ENCODE measurements around the gene TPPP.

The TPPP gene

DNA sequence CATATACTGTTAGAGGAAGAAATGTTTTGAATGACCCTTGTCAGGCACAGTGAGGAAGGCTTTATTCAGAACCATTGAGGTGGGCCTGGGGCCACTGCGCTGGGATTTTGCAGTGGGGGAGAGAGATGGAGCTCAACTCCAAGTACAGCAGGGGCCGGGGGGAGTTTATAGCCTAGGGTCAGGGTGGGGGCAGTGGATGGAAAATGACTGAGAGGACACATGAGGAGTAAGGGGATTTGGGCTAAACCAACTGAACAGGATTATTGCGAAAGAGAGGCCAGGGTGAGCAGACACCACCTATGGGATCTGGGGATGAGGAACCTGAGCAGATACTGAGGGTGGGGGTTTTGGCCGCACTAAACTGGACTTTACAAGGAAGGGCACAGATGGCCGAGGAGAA lies 74.7 kb downstream of the TPPP start:
- peaks cover 16% of the 10 kb centered on the region for H3K4me1 ChIP-seq (ENCODE audit: insufficient read depth, low read length, poor library complexity, severe bottlenecking)
- no peak overlapping the region for H3K4me3 ChIP-seq (ENCODE audit: low read length, poor library complexity, severe bottlenecking)
- no peaks in the 10 kb centered on the region for H3K27me3 ChIP-seq (ENCODE audit: insufficient read depth, low read length, poor library complexity, severe bottlenecking)
- TF ChIP-seq, protein P1, sequence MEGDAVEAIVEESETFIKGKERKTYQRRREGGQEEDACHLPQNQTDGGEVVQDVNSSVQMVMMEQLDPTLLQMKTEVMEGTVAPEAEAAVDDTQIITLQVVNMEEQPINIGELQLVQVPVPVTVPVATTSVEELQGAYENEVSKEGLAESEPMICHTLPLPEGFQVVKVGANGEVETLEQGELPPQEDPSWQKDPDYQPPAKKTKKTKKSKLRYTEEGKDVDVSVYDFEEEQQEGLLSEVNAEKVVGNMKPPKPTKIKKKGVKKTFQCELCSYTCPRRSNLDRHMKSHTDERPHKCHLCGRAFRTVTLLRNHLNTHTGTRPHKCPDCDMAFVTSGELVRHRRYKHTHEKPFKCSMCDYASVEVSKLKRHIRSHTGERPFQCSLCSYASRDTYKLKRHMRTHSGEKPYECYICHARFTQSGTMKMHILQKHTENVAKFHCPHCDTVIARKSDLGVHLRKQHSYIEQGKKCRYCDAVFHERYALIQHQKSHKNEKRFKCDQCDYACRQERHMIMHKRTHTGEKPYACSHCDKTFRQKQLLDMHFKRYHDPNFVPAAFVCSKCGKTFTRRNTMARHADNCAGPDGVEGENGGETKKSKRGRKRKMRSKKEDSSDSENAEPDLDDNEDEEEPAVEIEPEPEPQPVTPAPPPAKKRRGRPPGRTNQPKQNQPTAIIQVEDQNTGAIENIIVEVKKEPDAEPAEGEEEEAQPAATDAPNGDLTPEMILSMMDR (conservative IDR thresholded peaks at IDR 0.05; ENCODE audit: low read length), result no peak
- no peak for TF ChIP-seq EZH2phosphoT487 (IDR thresholded peaks at IDR 0.05; ENCODE audit: borderline replicate concordance)
- H3K9ac ChIP-seq (ENCODE audit: low read depth, low read length, poor library complexity, severe bottlenecking), result no peak overlapping the region
- H3K79me2 ChIP-seq (ENCODE audit: insufficient read depth, low read length), result peaks cover 47% of the 10 kb centered on the region
- H3K9me2 ChIP-seq (replicated peaks; ENCODE audit: low read depth, low read length), result no peaks in the 10 kb centered on the region
- no peaks in the 10 kb centered on the region; the same call in 1 of the 2 replicates for H3F3A ChIP-seq (ENCODE audit: low read depth)
- no peak overlapping the region for H2AFZ ChIP-seq (ENCODE audit: low read length)
- peaks cover 41% of the 10 kb centered on the region for H3K36me3 ChIP-seq (ENCODE audit: insufficient read depth, low read length)
- H4K20me1 ChIP-seq (ENCODE audit: insufficient read depth, low read length, poor library complexity, severe bottlenecking), result peaks cover 20% of the 10 kb centered on the region
- peaks cover 7% of the 10 kb centered on the region; the same call in 1 of the 2 replicates for H3K9me3 ChIP-seq (ENCODE audit: insufficient read depth, low read depth, low read length)
- no peak overlapping the region for H3K4me2 ChIP-seq (ENCODE audit: low read depth, low read length, poor library complexity, severe bottlenecking)

GRCh38 chr5:617896-618295 lies 75.3 kb downstream of the TPPP start:
- peaks cover 53% of the 10 kb centered on the region for H3K79me2 ChIP-seq (ENCODE audit: insufficient read depth, low read length)
- peaks cover 7% of the 10 kb centered on the region; the same call in 1 of the 2 replicates for H3K9me3 ChIP-seq (ENCODE audit: insufficient read depth, low read depth, low read length)
- H3K9me2 ChIP-seq (replicated peaks; ENCODE audit: low read depth, low read length), result no peaks in the 10 kb centered on the region
- no peak for TF ChIP-seq EZH2phosphoT487 (IDR thresholded peaks at IDR 0.05; ENCODE audit: borderline replicate concordance)
- TF ChIP-seq, protein P1 (conservative IDR thresholded peaks at IDR 0.05; ENCODE audit: low read length), result no peak
- peaks cover 16% of the 10 kb centered on the region for H3K4me1 ChIP-seq (ENCODE audit: insufficient read depth, low read length, poor library complexity, severe bottlenecking)
- peaks cover 41% of the 10 kb centered on the region for H3K36me3 ChIP-seq (ENCODE audit: insufficient read depth, low read length)
- H3K9ac ChIP-seq (ENCODE audit: low read depth, low read length, poor library complexity, severe bottlenecking), result no peak overlapping the region
- H3F3A ChIP-seq (ENCODE audit: low read depth), result no peaks in the 10 kb centered on the region; the same call in 1 of the 2 replicates
- no peak overlapping the region for H3K4me2 ChIP-seq (ENCODE audit: low read depth, low read length, poor library complexity, severe bottlenecking)
- H4K20me1 ChIP-seq (ENCODE audit: insufficient read depth, low read length, poor library complexity, severe bottlenecking), result peaks cover 20% of the 10 kb centered on the region
- H3K4me3 ChIP-seq (ENCODE audit: low read length, poor library complexity, severe bottlenecking), result no peak overlapping the region
- no peaks in the 10 kb centered on the region for H3K27me3 ChIP-seq (ENCODE audit: insufficient read depth, low read length, poor library complexity, severe bottlenecking)
- H2AFZ ChIP-seq (ENCODE audit: low read length), result no peak overlapping the region

- Histone ChIP-seq H3K4me3 (ENCODE audit: low read length, poor library complexity, severe bottlenecking) (peak overlapping the region; percentile 5), H3K9me3 (ENCODE audit: insufficient read depth, low read depth, low read length) (peaks cover 7% of the 10 kb centered on the region; the same call in 1 of the 2 replicates), H3K4me2 (ENCODE audit: low read depth, low read length, poor library complexity, severe bottlenecking) (peak overlapping the region; percentile 48), H3K9me2 (replicated peaks; ENCODE audit: low read depth, low read length) (no peaks in the 10 kb centered on the region), H3K79me2 (ENCODE audit: insufficient read depth, low read length) (peaks cover 59% of the 10 kb centered on the region), H3K9ac (ENCODE audit: low read depth, low read length, poor library complexity, severe bottlenecking) (no peak overlapping the region), H2AFZ (ENCODE audit: low read length) (no peak overlapping the region), H3K36me3 (ENCODE audit: insufficient read depth, low read length) (peaks cover 31% of the 10 kb centered on the region), H4K20me1 (ENCODE audit: insufficient read depth, low read length, poor library complexity, severe bottlenecking) (peaks cover 20% of the 10 kb centered on the region), H3F3A (ENCODE audit: low read depth) (no peaks in the 10 kb centered on the region; the same call in 1 of the 2 replicates), H3K27me3 (ENCODE audit: insufficient read depth, low read length, poor library complexity, severe bottlenecking) (no peaks in the 10 kb centered on the region), H3K4me1 (ENCODE audit: insufficient read depth, low read length, poor library complexity, severe bottlenecking) (peaks cover 19% of the 10 kb centered on the region)
- TF ChIP-seq, protein P1 (conservative IDR thresholded peaks at IDR 0.05; ENCODE audit: low read length), result peak; percentile 50; the same call in 1 of the 2 replicates
- no peak for TF ChIP-seq EZH2phosphoT487 (IDR thresholded peaks at IDR 0.05; ENCODE audit: borderline replicate concordance)
Observed at GRCh38 chr5:616484-617039, 76.6 kb downstream of the TPPP start.

Data from Loucy (cell line).